ENCODE data around the gene AMBP.

DNA sequence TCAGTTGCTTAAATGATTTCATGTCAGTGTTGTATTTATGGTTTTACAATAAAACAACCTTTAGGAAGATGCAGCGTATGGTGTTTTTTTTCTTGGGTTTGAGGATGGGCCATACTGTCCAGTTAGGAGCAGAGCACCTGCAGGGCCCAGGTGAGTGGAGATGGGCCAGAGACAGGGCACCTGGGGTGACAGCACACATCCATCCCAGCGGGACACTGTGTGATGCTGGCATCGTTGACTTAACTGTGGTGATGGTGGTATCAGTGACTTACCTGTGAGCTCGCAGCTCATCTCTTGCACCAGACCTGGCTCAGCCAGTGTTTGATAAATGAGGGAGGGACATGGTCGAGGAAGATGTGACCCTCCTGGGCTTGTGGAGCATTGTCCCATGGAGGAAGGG lies 21.6 kb downstream of the AMBP start:
- TF ChIP-seq CTCF (IDR thresholded peaks at IDR 0.05) (no peak), EZH2 (IDR thresholded peaks at IDR 0.05; ENCODE audit: borderline replicate concordance, insufficient read depth, low read depth, low read length, poor library complexity, severe bottlenecking) (no peak)
